K562 (cell line): ENCODE measurements around the gene CENPU. TPM values are rescaled to one million over a fixed set of nuclear protein-coding genes. Genes with fewer than 3 reads are reported as not detected.

ENCODE experiments used
- ATAC-seq: fragments of 200-7000 bp; cut with Tn5 transposase; 3 replicates; pipeline ENCODE4 v1.9.1; 2020; ENCODE audit warnings: moderate library complexity
- BruUV-seq: library from RNA; stranded (reverse); fragments of 400-500 nt; replicated peaks from 2 replicates; lab custom pipeline; 2021; lab: Mats Ljungman, UMichigan
- CTCF ChIA-PET: fragments of 300-600 bp; formaldehyde crosslinking; extraction: SDS; loops from one replicate; lab custom pipeline; 2021; ENCODE audit warnings: low intra/inter-chr PET ratio; lab: Yijun Ruan, JAX
- POLR2A ChIA-PET: fragments of 300-600, 350-650 bp; sonication (Branson Sonifier 250); formaldehyde crosslinking; extraction: SDS; loops from one replicate; lab custom pipeline; 2021; ENCODE audit warnings: antibody characterized with exemption, inconsistent platforms; lab: Yijun Ruan, JAX
- DNase-seq, 4 experiments: peaks; one replicate each; pipeline versions ENCODE4 v3.0.0 to v3.0.0-alpha.2; 2011 to 2018; ENCODE audit warnings: low spot score in 3 of 4, mixed read lengths in 3 of 4; ENCODE audit errors: extremely low read depth in 1 of 4
- FAIRE-seq: peaks from 2 replicates; lab custom pipeline; 2011; peaks lifted over from hg19 to GRCh38; lab: Jason Lieb, UNC
- H2AFZ ChIP-seq: 2 replicates; pipeline ENCODE4 v1.6.0; 2011; ENCODE audit warnings: low read depth, low read length, control low read depth, inconsistent platforms
- H3K27ac ChIP-seq: fragments of 200-600 bp; 3 replicates; pipeline ENCODE4 v1.8.0; 2011; ENCODE audit warnings: low read depth, mild to moderate bottlenecking, control low read depth, inconsistent platforms, low read length, moderate library complexity, mixed read lengths; ENCODE audit errors: extremely low read depth
- H3K27me3 ChIP-seq, 2 experiments: fragments of 300-600 bp in 1 of 2; 2 replicates in 1 of 2; 3 replicates in 1 of 2; pipeline versions ENCODE4 v1.6.0 to v1.8.0; 2011; ENCODE audit warnings: inconsistent platforms in 2 of 2, low read length in 2 of 2, mild to moderate bottlenecking in 1 of 2, mixed read lengths in 1 of 2, moderate library complexity in 1 of 2; ENCODE audit not compliant: control insufficient read depth in 2 of 2, insufficient read depth in 2 of 2
- H3K36me3 ChIP-seq: fragments of 300-600 bp; 3 replicates; pipeline ENCODE4 v1.8.0; 2011; ENCODE audit warnings: mild to moderate bottlenecking, low read length, inconsistent platforms; ENCODE audit not compliant: control insufficient read depth, insufficient read depth
- H3K4me1 ChIP-seq, 2 experiments: fragments of 200-600 bp in 1 of 2; replicated peaks in 1 of 2; 2 replicates in 1 of 2; 3 replicates in 1 of 2; pipeline versions ENCODE4 v1.5.1 to v1.8.0; 2011; ENCODE audit warnings: inconsistent platforms in 2 of 2, low read length in 2 of 2, mild to moderate bottlenecking in 1 of 2, mixed read lengths in 1 of 2, moderate library complexity in 1 of 2; ENCODE audit not compliant: control insufficient read depth in 2 of 2, insufficient read depth in 2 of 2
- H3K4me2 ChIP-seq: 2 replicates; pipeline ENCODE4 v1.6.1; 2011; ENCODE audit warnings: low read length, control low read depth, inconsistent platforms, mixed read lengths; ENCODE audit not compliant: insufficient read depth
- H3K4me3 ChIP-seq: fragments of 200-600 bp; sonication (generic), shearing (Covaris generic); 2 replicates; pipeline ENCODE4 v1.5.1; 2016; ENCODE audit warnings: control low read depth, inconsistent platforms
- H3K79me2 ChIP-seq: fragments of 200-600 bp; 3 replicates; pipeline ENCODE4 v1.8.0; 2011; ENCODE audit warnings: low read length, inconsistent platforms; ENCODE audit not compliant: control insufficient read depth, insufficient read depth
- H3K9ac ChIP-seq, 2 experiments: 2 replicates each; pipeline versions ENCODE4 v1.6.0 to v1.6.1; 2011; ENCODE audit warnings: low read depth in 2 of 2, low read length in 2 of 2, control low read depth in 1 of 2, inconsistent platforms in 1 of 2, mild to moderate bottlenecking in 1 of 2, mixed read lengths in 1 of 2; ENCODE audit not compliant: insufficient read depth in 1 of 2
- H3K9me1 ChIP-seq: one replicate; pipeline ENCODE4 v1.6.0; 2011; ENCODE audit warnings: inconsistent platforms, mild to moderate bottlenecking, low read length, moderate library complexity; ENCODE audit not compliant: control insufficient read depth, insufficient read depth
- H3K9me3 ChIP-seq: replicated peaks from 2 replicates; pipeline ENCODE4 v1.5.1; 2011; ENCODE audit warnings: low read depth, low read length, inconsistent platforms; ENCODE audit not compliant: control insufficient read depth, insufficient read depth
- H4K20me1 ChIP-seq: replicated peaks from 2 replicates; pipeline ENCODE4 v1.6.1; 2011; ENCODE audit warnings: low read length, inconsistent platforms, mixed read lengths; ENCODE audit not compliant: control insufficient read depth, insufficient read depth
- ARID1B ChIP-seq: fragments of 450-650 bp; IDR thresholded peaks from 2 replicates; pipeline ENCODE4 v1.6.1; 2016; ENCODE audit warnings: antibody characterized with exemption, mild to moderate bottlenecking, inconsistent platforms
- CGGBP1 ChIP-seq: fragments of 250-450 bp; sonication (Bioruptor Pico); IDR thresholded peaks from 2 replicates; pipeline ENCODE4 v1.9.0; 2021; ENCODE audit warnings: mild to moderate bottlenecking
- HINFP ChIP-seq: fragments of 450-650 bp; conservative IDR thresholded peaks from 2 replicates; pipeline ENCODE4 v1.6.1; 2016; ENCODE audit warnings: missing genetic modification characterization, low read depth, mild to moderate bottlenecking, control low read depth, missing compliant biosample characterization
- MAX ChIP-seq: sonication (generic); formaldehyde crosslinking; IDR thresholded peaks from 2 replicates; pipeline ENCODE4 v1.9.0; 2022; ENCODE audit warnings: mild to moderate bottlenecking, missing genetic modification reagents
- PRMT5 ChIP-seq: sonication (generic); formaldehyde crosslinking; IDR thresholded peaks from 2 replicates; pipeline ENCODE4 v1.5.0; 2020; ENCODE audit warnings: missing genetic modification reagents
- ZFP36 ChIP-seq: fragments of 150-350 bp; IDR thresholded peaks from 2 replicates; pipeline ENCODE4 v1.6.1; 2018; ENCODE audit warnings: low read length, low read depth; ENCODE audit not compliant: partially characterized antibody
- ZNF274 ChIP-seq: IDR thresholded peaks from 2 replicates; pipeline ENCODE4 v1.6.1; 2011; ENCODE audit warnings: low read depth, mild to moderate bottlenecking, low read length, moderate library complexity, borderline replicate concordance
- WGBS: fragments of 100-300 bp; shearing (Covaris generic); methylation state at CpG from one replicate; pipeline ENCODE4 v1.1.6; 2016; ENCODE audit warnings: low coverage, mixed read lengths; ENCODE audit not compliant: insufficient coverage; ENCODE audit errors: missing lambda C conversion rate; 5-methylcytosine and 5-hydroxymethylcytosine counted together
- in situ Hi-C: fragments of 300-500 bp; cut with MboI; formaldehyde crosslinking; loops from 4 replicates; pipeline ENCODE4 v1.15.0; 2018; ENCODE audit warnings: inconsistent platforms, mixed read lengths
- intact Hi-C: fragments of 100-400 bp; cut with micrococcal nuclease; formaldehyde crosslinking; loops from 2 replicates; pipeline ENCODE4 v1.14.2; 2022
- polyA plus RNA-seq, 8 experiments: library from polyadenylated mRNA; depleted of rRNA in 4 of 8; stranded (reverse) in 5 of 8; unstranded in 3 of 8; fragments of >200 nt; fragmentation: Nextera tagmentation in 2 of 8; fragmentation: Illumina TruSeq in 1 of 8; extraction: Ambion mirVana in 2 of 8; extraction: Trizol in 1 of 8; gene quantifications; 2 replicates each; pipeline versions ENCODE4 v1.2.1 to v1.2.3, GENCODE V29; 2011 to 2014; ENCODE audit warnings: inconsistent platforms in 1 of 8, missing spikeins in 1 of 8
- total RNA-seq, 7 experiments: library from RNA; depleted of rRNA in 6 of 7; stranded (reverse); fragments of >200 nt in 6 of 7; fragmentation: Illumina TruSeq in 2 of 7; extraction: Trizol in 2 of 7; gene quantifications; 2 replicates each; pipeline versions ENCODE4 v1.2.1 to v1.2.3, GENCODE V29; 2011 to 2021; ENCODE audit warnings: low replicate concordance in 1 of 7

The CENPU gene
- total and polyA plus RNA-seq, 9 of the 15 experiments (the other 6 are each of a cell fraction or from before 2014, with no cell fraction given) = 39.4 to 98.7 (median 84.3) TPM

GRCh38 chr4:184778325-184778724 is 44.4 kb upstream of the CENPU start:
- ChIA-PET POLR2A (no interaction called here), CTCF (no interaction called here)
- no peaks in the 10 kb centered on the region for H3K4me1 ChIP-seq
- H3K27me3 ChIP-seq = no peaks in the 10 kb centered on the region
- no peaks in the 10 kb centered on the region for H3K36me3 ChIP-seq
- no peaks in the 10 kb centered on the region for H3K9me3 ChIP-seq
- no peak for FAIRE-seq
- in situ Hi-C loops = no loop called here
- no TSS peak for BruUV-seq
- H3K9ac ChIP-seq = no peak overlapping the region
- H3K4me2 ChIP-seq = no peak overlapping the region
- H2AFZ ChIP-seq = no peak overlapping the region
- H3K9me1 ChIP-seq = no peaks in the 10 kb centered on the region
- H4K20me1 ChIP-seq = no peaks in the 10 kb centered on the region
- intact Hi-C loops = no loop called here
- no peak overlapping the region for H3K4me3 ChIP-seq
- no peak overlapping the region for H3K27ac ChIP-seq
- WGBS = 64% methylated on average over 8 of the region's 8 CpGs
- ATAC-seq = no peak
- no peaks in the 10 kb centered on the region for H3K79me2 ChIP-seq
- no peak for TF ChIP-seq ZNF274
- no peak for TF ChIP-seq MAX (CRISPR knock-in tag)
- no peak for TF ChIP-seq PRMT5 (CRISPR knock-in tag)
- no peak for TF ChIP-seq CGGBP1
- peak; percentile 79 for TF ChIP-seq ZFP36
- no peak for TF ChIP-seq HINFP
- TF ChIP-seq ARID1B = no peak
- no peak for DNase-seq
